Measurements from ENCODE around the gene MNAT1.
"Not testable (repeated sequence)": the region's sequence is repeated elsewhere in the genome, so short reads cannot be mapped to it uniquely, and the experiment has no call there.

The MNAT1 gene

GRCh38 chr14:60734465-60735242 is at the start of gene MNAT1:
MNAT1 (plus strand) TSS chr14:60734761; CDS start chr14:60734863, 102 bp downstream.
- DNase-seq (ENCODE audit: low read depth): peak; percentile 56

GRCh38 chr14:60686865-60687264 is 47.7 kb upstream of the MNAT1 start:
- DNase-seq (ENCODE audit: low read depth): no peak

GRCh38 chr14:60691383-60692113 is 43.0 kb upstream of the MNAT1 start:
- DNase-seq (ENCODE audit: low read depth): no peak

DNA sequence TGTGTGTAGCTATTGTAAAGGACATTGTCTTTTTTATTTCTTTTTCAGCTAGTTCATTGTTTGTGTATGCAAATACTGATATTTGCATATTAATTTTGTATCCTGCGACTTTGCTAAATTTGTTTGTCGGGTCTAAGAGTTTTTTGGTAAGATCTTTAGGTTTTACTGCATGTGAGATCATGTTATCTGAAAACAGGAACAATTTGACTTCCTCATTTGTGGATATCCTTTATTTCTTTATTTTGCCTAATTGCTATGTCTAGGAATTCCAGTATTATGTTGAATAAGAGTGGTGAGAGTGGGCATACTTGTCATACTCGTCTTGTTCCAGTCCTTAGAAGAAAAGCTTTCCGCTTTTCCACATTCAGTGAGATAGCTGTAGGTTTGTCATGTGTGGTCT is 39.2 kb upstream of the MNAT1 start:
- DNase-seq (ENCODE audit: low read depth): no peak

DNA sequence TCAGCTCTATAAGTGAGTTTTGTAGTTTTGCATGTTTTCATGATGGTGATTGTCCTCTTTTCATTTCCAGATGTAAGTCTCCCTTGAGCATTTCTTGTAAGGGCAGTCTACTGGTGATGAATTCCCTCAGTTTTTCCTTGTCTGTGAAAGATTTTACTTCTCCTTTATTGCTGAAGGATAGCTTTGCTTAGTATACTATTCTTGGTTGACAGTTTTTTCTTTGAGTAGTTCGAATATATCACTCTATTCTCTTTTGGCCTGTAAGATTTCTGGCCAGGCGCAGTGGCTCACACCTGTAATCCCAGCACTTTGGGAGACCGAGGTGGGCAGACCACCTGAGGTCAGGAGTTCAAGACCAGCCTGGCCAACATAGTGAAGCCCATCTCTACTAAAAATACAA is 34.0 kb upstream of the MNAT1 start:
- DNase-seq (ENCODE audit: low read depth): no peak

- DNase-seq (ENCODE audit: low read depth): no peak
These were observed 29.5 kb upstream of the MNAT1 start for GRCh38 chr14:60705100-60705499.

GRCh38 chr14:60707858-60708257 is 26.7 kb upstream of the MNAT1 start:
- DNase-seq (ENCODE audit: low read depth): no peak

GRCh38 chr14:60710494-60710893 is 24.1 kb upstream of the MNAT1 start:
- no peak for DNase-seq (ENCODE audit: low read depth)

GRCh38 chr14:60713513-60713912 is 21.0 kb upstream of the MNAT1 start:
- DNase-seq (ENCODE audit: low read depth): no peak

GRCh38 chr14:60720391-60720790 is 14.2 kb upstream of the MNAT1 start:
- no peak for DNase-seq (ENCODE audit: low read depth)

DNA sequence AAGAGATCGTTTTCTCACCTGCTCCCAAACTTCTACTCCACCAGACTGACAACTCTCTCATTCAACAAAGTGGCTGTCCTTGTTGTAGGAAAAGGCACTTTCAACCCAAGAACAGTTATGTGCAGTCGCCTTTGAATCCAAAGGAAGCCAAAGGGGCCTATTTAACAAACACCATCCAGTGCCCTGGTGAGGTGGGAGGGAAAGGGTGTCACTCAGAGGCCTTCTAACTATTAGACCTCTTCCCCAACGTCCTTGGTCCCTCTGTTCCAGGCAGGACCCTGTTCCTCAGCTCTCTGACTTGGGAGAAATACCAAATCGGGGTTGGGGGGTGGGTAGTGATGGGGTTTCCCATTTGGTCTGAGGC is 13.6 kb upstream of the MNAT1 start:
- no peak for DNase-seq (ENCODE audit: low read depth)

- peak; percentile 27 for DNase-seq (ENCODE audit: low read depth)
These were observed 13.0 kb upstream of the MNAT1 start for GRCh38 chr14:60721326-60722106.

DNA sequence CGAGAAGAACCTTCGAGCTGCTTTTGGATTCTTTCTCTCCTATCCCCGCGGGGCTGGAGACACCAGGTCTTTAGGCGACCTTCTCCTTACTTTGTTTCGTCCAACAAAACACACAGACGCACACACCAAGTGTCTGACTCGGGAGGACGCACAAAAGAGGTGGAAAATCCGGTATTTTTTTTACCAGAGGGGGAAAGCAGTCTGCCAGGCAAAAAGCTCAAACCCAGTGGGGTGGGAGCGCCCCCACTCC is 12.5 kb upstream of the MNAT1 start:
- no peak for DNase-seq (ENCODE audit: low read depth)

GRCh38 chr14:60722357-60723115 is 12.0 kb upstream of the MNAT1 start:
- DNase-seq (ENCODE audit: low read depth): no peak

GRCh38 chr14:60723116-60723906 is 11.2 kb upstream of the MNAT1 start:
- DNase-seq (ENCODE audit: low read depth): no peak

DNA sequence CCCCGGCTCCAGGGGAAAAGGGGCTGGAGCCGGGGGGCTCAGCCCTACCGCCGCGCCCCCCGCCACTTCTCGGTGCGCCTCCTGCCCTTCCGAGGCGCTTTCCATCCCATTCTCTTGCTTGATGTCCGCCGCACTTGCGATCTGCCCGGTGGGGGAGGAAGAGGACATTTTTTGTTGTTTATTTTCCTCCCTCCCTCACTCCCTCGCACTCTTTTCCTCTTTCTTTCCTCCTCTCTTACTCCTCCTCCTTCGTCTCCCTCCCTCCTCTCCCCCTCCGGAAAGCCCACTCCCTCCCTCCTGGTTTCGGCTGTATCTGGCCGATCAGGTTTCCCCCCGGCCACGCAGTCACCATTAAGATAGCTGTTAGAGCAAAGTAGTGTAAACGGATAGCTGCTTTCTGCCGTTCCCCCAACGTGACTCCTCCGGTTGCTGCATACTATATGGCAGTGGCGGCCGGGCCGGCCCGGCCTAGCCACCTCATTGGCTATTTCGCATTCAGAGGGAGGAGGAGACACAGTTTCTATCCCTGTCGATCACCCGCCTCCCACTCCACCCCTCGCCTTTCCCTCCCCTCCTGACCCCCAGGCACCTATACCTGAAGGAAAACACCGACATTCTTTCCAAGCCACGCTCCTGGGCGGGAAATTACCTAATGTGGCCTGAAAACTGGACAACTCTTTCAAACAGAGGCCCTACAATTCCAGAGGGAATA is 10.5 kb upstream of the MNAT1 start, which contains the start of gene SIX4:
TSS of gene SIX4 (minus strand) at position 445 of the 712 bp plus-strand sequence. CDS start at position 168, 277 bp downstream.
- no peak for DNase-seq (ENCODE audit: low read depth)

DNA sequence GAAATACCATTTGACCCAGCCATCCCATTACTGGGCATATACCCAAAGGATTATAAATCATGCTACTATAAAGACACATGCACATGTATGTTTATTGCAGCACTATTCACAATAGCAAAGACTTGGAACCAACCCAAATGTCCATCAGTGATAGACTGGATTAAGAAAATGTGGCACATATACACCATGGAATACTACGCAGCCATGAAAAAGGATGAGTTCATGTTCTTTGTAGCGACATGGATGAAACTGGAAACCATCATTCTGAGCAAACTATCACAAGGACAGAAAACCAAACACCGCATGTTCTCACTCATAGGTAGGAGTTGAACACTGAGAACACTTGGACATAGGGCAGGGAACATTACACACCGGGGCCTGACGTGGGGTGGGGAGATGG is 3.3 kb upstream of the MNAT1 start:
- DNase-seq (ENCODE audit: low read depth): not testable (repeated sequence)

DNA sequence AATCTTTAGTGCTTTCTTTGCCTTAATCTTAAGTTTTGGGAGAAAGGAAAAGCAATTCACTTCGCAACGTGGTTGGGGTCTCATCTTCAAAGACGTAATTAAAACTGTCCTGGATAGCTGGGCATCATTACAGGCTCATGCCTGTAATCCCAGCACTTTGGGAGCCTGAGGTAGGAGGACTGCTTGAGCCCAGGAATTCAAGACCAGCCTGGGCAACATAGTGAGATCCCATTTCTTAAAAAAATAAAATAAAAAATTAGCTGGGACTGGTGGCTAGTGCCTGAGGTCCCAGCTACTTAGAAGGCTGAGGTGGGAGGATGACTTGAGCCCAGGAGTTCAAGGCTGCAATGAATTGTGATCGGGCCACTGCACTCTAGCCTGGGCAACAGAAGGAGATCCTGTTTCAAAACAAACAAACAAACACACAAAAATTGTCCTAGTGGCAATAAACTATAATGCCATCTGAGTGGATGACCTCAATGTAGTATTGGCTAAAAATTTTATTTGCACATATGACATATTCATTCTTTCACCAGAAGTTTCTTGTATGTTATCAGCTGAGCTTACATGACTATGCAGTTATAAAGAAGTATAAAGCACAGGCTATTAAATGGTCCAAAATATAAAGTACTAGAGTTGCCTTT is 1.6 kb upstream of the MNAT1 start:
- no peak for DNase-seq (ENCODE audit: low read depth)

- DNase-seq (ENCODE audit: low read depth): no peak
These were observed 855 bp downstream of the MNAT1 start for GRCh38 chr14:60735416-60735815.

DNA sequence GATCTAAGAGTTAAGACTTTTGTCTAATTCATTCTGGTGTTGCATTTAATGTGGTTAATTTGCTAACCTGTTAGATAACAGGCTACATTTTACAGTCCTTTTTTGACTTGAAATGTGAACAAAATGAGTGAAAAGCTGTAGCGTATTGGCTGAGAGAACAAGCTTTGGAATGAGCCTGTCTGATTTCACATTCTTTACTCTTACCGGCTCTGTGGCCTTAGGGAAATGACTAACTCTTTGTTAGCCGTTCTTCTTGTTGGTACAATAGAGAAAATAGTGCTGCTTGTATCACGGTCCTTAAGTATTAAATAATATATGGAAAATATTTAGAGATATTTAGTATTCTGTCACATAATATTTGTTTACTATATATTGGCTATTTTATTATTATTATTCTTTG is 1.9 kb downstream of the MNAT1 start:
- DNase-seq (ENCODE audit: low read depth): no peak

Data from stimulated activated CD8-positive, alpha-beta memory T cell treated with anti-CD3 and anti-CD28 coated beads, Interleukin-15, amount 100 ng/mL, for 1 hour (primary cell).